Fibroblast of skin of right quadriceps (primary cell): ENCODE measurements around the gene POLE.

Source experiments
- DNase-seq: peaks from one replicate; pipeline ENCODE4 v3.0.0-alpha.2; 2013

The POLE gene

DNA sequence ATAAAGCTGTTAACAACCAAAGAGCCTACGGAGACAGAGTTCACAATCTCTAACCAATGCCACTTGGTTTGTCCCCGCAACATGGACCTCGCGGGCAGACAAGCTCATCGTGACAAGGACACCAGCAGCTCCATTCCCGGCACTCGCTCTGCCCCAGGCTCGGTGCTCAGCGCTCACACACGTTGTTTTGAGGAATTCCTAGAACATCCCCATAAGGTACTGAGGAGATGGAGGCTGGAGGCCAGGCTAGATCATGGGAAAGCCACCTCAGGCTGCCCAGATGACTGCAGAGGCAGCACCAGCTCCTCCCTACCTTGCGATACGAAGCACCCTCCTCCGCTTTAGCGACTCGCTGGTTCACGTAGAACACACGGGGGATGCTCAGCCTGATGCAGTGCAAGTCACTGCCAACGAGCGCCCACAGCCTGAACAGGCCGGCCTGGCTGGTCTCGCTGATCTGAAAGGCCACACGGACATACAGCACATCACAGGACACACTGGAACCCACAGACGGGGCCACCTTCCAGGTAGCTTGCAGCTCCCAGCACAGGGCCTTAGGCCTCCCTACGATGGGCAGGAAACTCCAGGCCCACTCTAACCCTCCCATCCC, 38.4 kb downstream of the POLE start:
- no peak for DNase-seq

DNA sequence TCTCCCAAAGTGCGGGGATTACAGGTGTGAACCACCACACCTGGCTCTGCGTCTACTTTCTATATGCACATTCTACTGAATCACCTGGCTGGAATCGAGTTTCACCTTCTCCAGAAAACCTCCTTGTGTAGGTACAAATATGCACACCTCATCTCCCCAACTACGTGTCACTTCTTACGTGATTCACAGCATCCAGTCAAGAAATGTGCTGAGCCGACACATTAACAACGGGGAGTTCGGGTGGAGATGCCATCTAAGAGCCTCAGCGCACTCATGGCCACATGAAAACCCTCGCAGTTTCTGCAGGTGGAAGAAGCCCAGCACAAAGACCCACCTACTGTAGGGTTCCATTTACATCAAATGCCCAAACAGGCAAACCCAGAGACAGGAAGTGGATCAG, 39.3 kb downstream of the POLE start:
- no peak for DNase-seq

DNA sequence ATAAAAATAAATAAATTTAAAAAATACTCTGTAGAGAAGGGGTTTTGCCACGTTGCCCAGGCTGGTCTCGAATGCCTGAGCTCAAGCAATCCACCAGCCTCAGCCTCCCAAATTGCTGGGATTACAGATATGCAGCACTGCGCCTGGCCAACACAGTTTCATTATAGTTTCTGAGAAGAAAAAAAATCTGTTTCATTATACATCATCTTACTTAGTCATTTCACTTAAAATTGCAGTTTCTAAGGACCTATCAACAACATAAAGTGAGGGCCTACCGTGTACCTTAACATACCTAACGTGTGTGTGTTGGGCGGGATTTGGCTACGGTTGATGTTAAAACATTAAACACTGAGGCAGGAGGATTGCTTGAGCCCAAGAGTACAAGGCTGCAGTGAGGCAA, 40.3 kb downstream of the POLE start:
- DNase-seq: no peak

DNA sequence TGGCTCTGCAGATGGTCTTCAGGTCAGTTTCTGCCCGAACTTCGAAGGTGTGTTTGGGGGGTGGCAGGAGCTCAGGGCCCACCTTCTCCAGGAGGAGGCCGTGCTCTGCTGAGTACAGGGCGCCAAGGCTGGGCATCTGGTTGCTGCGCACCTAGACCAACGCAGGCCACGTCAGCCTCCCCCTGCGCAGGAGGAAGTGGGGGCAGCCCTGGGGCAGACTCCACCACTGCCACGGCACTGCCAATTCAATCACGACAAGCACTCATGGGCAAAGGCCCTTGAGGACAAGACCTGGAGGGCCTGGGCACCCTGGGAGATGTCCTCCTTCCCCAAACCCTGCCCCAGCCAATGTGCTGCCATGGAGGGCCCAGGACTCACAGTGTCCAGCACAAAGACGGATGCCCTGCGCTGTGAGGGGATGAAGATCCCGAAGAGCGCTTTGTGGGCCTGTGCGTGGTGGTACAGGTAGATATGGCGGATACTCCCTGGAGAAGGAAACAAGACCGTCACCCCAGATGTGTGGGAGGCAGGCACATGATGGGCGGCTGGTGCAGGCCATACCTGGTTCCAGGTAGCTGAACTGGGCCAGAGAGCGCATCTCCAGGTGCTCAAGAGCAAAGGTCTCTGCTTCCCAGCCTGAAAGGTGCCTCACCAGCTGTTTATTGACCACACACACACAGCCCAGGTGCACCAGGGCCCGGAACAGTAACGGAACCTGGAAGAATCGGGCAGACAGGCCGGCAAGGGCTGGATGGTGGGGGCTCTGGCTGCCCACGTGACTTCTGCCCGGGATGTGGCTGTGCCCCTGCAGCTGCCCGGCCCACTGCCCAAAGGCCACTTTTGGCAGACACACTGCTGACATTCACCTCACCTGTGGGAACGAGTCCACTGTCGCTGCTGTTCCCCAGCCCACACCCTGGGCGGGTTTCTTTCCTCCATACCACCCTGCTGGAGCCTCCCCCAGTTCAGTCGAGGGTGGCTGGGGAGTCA, 44.0 kb downstream of the POLE start:
- no peak for DNase-seq

DNA sequence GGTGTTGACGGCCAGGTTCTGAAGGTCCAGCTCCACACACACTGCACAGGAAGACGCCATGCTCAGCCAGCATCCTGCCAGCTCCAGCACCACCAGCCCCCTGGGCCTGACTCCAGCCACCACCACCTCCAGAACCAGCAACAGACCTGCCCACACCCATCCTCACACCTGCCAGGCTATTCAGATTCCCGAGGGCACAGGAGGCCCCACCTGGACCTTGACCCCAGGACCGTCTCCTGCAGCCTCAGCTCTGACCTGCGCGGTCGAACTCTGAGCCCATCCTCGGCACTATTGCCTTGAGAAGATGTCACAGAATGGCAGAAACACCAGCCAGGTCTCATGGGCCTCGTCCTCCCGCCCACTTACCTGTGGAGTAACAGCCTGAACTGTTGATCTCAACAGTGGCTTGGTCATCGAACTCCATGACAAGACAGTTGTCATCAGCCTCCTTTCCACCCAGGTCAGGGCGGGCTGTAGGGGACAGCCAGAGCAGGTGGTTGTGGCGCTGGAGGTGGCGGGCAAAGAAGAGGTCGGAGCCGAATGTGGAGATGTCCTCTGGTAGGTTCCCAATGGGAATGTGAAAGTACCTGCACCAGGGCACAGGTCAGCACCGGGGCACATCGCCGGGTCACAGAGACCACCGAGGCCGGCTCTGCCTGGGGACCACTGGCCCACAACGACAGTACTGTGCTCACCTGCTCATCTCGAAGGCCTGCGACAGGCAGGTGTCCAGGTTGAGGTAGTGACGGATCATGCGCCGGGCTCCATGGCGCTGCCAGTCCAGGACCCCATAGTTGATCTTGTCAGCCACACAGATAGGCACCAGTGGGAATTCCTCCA, 45.1 kb downstream of the POLE start:
- DNase-seq: no peak

DNA sequence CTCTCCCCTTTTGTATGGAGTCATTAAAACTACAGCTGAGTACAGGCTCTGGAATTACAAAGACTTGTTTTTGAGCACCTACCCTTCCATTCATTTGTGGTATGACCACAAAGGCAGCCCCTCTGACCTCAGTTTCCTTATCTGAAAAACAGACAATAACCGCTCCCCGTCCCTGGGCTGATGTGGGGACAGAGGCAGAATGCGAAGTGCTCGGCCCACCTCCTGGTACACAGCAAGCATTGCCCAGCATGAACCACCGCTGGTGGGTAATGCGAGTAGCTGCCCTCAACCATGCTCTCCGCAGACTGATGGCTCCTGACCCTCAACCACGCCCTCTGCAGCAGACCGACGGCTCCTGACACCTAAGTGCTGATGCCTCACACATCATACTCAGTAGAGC, 46.2 kb downstream of the POLE start:
- no peak for DNase-seq

DNA sequence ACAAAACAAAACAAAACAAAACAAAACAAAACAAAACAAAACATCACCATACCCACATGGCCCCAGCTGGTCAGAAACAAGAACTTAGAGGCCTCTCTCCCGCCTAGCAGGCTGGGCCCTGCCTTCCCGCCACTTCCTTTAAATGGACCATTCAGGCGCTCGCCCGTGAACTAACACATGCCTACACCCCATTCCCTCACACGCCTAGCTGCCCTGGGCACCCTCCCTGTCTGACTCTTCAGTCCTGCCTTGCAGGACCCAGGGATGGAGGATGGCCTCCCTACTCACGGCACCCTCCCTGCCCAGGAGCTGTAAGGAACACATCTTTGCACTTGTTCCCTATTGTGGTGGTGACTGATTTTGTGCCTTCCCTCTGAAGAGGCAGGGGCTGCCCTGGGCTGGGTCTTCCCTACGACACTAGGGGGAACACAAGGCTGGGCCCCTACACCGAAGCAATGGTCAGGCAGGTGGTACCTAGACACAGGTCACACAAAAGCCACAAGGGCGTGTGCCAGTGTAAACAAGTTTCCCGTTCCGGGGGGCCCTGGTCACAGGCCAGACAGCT, 47.1 kb downstream of the POLE start:
- DNase-seq: no peak

DNA sequence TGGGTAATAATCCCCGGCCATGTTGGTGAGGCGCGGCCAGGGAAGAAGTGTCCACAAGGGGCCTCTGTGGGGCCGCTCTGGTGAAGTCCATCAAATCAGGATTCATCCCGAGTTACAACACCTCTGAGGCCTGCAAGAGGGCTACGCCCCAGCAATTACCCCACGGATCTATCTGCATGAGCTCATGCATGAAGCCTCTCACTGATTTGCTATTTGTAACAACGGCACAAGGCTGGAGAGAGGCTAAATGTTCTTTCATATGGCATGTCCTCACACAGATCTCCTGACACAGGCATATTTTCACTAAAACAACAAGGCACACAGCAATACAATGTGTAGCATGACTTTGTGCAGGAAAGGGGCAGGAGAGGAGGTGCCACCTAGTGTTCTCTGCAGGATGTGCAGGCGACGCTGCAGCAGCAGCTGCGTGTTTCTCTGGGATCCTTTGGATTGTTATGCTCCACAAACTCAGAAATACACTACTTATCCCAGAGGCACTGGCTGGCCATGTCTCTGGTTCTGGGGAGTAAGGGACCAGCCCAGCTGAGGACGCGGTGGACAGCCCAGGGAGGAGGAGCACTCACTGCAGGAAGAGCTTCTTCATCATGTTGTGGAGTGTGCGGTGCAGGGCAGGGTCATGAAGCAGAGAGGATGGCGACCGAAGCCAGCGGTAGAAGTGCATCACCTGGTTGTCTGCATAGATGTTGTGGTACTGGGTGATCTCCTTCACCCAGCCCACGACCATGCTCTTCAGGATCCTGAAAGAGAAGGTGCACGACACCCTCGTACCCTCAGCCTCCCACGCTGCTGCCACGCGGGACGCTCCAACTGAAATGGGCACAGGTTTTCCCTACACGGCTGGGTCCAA, 48.4 kb downstream of the POLE start:
- peak; percentile 22 for DNase-seq

DNA sequence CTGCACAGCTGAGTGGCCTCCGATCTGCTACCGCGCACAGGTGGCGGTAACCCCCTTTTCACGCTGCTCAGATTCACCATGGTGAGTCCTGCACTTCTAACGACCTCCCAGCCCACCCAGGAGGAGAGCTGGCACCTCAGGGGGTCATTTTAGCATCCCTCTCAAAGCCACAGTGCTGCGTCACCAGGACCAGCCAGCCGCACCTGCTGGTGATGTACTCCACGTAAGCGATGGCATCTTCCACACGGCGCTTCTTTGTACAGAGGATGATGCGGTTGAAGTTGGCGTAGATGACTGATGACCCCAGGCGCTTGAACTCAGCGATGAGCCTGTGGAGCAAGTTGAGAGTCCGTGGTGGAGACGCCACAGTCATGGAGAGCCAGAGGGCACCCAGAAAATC, 49.3 kb downstream of the POLE start:
- DNase-seq: no peak

DNA sequence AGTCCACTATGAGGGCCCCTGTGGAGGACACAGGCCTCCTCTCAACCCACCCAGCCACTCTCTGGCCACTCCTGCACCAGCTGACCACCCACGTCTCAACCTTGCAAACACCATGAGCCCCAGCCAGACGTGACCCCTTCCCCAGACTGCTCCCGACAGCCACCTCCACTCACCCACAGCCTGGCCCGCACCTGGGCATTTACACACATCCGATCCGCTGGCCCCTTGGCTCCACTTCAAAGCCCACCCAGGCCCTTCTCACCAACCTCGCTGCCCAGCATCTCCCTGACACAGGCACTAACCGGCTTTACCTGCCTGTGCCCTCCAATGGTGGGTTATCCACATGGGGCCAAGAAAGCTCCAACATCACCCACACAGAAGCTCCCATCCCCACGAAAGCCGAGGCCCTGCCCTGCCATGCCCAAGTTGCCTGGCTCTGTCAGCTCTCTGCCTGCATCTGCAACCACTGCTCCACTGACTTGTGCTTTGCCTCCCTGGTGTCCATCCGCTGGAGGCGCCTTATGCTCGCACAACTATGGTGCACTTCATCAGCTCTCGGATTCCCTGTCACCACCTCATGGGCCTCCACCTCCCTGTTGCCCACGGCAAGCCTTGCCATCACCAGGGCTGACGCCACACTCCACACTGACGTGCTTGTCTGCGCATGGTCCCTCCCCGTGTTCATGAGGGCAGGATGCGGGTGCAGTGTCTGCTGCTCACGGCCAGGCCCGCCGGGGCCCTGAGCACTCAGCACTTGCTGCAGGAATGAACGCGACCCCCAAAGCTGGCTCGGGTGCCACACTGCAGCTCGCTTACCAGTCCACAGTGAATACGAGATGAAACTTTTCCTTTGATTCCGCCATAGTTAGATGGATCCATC, 51.8 kb downstream of the POLE start:
- no peak for DNase-seq

DNA sequence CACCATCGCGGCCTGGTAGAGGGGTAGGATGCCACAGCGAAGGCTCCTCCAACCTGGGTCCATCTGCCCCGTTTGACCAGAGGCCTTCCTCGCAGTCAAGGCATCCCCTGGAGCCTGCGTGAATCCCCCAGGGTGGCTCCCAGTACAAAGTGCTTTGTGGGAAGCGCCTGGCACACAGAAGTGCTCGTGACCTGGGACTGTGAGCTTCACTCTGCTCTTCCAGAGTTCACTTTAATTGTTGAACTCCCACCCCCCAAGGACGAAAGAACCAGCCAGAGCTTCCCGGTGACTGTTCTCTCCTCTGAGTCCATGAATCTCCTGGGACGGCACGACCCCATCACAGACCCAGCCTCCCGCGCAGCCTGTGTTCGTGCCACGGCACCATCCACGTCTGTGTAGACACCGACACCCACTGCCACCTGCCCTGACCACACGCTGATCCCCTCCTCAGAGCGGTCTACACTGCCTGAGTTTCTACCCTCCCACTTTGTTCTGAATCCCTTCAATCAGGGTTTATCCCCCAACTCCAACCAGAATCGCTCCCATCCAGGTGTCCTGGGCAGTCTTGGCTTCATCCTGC, 52.6 kb downstream of the POLE start:
- DNase-seq: no peak

DNA sequence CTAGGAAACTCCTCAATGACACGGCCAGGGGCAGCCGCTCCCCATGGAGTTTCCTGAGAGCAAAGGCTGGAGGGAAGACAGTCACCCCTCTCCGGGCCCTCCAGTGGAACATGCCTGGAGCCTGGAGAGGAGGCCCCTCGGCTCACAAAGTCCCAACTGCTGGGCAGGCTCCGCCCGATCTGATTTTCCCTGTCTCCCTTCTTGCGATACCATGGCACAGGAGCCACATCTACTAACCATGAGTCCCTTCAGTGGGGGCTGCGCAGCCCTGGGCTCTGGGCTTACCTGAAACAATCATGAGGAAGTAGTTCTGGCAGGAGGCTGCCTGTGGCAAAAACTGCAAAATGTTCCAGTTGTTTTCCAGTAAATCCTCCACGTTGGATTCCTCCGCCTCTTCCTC, 53.2 kb downstream of the POLE start:
- no peak for DNase-seq

DNA sequence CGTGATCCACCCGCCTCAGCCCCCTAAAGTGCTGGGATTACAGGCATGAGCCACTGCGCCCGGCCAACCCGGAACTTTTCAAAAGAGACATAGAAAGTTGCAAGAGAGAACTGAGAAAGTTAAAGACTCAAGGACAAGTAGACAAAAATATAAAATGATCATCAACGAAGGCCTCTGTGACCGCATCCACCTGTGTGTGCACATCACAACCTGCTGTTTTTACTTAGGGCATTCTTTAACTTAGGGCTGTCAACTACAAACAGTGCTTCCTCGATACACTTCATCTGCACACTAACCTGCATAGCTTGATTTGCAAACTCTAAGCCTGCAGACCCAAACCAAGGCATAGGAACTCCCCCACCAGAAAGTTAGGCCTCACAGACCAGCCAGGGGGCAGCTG, 53.7 kb downstream of the POLE start:
- DNase-seq: no peak

DNA sequence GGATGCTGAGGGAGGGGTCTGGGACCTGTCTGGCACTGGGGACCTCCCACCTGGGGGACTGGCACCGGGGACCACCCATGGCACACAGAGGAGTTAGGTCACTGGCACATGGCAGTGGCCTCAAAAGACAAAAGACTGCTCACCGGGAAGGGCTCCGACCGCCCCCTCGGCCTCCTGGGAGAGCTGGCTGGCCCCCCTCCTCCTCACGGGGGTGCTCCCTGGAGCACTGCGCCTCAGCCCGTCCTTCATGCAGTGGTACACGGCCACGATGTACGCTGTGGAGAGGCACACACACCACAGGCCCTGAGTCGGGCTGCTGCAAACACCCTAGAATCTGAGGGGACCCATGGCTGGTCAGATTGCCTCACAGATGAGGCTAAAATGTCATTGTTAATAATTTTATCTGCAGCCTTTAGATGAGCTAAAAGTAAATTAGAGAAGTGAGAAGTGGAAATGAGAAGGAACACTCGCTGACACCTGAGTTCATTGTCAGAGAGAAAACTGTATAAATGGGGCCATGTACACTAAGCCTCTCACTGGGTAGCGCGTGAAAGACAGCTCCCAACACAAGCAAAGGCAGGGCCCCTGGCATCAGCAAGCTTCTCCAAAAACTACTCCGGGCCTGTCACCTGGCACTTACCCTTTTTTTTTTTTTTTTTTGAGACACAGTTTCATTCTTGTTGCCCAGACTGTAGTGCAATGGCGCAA, 54.5 kb downstream of the POLE start:
- no peak for DNase-seq

DNA sequence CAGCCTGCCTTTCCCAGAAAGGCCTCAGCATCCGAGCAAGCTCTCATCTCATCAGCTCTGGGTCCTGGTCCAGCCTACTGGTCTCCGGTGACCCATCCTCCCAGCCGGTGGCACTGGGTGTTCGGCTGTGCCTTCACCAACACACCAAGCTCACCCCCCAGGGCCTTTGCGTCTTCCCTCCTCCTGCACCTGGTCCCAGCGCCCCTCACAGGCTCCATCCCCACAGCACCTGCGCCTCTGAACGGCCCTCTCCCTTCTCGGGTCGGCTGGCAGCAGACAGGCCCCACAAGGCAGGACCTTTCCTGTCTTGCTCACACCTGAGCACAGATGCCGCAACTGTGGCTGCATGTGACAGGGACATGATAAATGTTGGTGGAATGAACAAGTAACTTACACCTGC, 55.5 kb downstream of the POLE start:
- no peak for DNase-seq

DNA sequence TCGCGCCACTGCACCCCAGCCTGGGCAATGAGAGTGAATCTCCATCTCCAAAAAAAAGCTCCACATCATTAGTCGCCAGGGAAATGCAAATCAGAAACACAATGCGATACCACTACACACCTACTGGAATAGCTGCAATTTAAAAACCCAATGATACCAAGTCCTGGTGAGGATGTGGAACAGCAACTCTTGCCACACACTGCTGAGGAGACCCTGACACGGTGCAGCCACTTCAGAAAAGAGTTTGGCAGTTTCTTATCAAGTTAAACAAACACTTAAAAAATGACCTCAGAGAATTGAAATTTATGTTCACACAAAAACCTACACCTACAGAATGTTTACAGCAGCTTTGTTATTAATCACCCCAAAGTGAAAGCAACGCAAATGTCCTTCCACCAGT, 56.5 kb downstream of the POLE start:
- no peak for DNase-seq

DNA sequence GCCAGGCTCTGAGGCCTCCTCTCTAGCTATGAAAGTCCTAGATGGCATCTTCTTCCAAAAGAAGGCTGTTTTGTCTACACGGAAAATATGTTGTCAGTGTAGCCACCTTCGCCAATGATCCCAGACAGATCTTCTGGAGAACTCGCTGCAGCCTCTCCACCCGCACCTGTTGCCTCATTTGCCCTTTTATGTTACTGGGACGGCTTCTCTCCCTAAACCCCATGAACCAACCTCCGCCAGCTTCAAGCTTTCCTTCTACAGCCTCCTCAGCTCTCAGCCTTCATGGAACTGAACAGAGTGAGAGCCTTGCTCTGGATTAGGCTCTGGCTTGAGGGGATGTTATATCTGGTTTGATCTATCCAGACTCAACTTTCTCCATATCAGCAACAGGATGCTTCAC, 57.8 kb downstream of the POLE start:
- DNase-seq: no peak

DNA sequence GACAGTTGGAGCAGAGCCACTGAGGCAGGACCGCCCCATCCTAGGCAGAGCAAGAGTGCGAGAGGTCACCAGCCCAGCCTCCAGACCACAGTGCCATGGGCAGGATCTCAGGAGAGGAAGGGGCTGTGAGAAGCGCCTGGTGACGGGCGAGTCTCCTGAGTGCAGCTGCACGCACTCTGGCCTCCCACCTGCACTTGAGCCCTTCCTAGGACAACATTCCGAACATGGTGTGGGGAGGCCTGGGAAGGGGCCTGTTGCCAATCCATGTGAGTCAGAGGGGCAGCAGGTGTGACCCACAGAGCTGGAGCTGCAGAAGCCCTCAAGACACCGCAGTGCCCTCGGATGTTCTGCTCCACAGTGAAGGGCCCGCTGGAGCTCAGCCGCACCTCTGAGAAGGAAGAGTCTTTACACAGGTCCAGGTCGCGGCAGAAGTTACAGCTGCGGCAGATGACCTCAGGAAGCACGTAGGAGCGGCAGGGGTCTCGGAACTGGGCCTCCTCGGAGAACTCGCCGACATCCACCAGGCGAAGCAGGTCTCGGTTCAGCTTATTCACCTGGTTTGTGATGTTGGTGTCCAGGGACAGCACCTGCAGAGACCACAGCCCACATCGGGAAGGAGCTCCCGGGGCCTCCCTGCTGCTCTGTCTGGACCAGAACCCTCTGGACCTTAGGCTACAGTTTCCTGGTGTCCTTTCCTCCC, 61.3 kb downstream of the POLE start:
- DNase-seq: no peak

DNA sequence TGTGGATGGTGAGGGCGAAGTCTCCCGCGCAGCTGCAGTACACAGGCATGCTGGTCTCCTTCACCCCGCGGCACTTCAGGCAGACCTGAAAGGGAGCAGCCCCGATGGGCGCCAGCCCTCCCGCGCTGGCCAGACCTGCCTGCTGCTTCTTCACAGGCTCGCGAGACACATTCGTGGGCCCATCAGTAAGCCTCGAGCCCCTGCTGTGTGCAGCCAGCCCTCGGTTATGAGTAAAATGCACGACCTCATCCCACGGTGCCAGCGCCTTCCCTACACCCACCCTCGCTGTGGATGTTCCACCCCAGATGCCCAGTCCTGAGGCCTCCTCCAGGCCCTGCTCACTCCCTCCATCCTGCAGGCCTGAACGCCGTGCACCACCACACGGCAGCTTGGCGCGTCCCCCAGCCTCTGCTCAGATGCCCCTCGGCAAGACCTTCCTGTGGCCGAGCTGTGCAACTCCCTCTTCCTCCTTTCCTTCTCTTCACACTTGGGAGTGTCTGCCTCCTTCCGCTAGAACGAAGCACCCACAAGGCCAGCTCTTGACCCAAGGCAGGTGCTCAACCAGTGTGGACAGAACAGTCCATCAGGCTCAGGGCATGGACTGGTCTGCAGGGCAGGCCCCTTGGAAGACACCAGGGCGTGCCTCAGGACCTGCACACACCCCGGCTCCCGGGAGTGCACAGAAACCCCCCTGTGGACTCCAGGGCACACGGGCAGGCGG, 62.1 kb downstream of the POLE start:
- DNase-seq: no peak
